Measurements from ENCODE around the gene MYCT1.

The MYCT1 gene

DNA sequence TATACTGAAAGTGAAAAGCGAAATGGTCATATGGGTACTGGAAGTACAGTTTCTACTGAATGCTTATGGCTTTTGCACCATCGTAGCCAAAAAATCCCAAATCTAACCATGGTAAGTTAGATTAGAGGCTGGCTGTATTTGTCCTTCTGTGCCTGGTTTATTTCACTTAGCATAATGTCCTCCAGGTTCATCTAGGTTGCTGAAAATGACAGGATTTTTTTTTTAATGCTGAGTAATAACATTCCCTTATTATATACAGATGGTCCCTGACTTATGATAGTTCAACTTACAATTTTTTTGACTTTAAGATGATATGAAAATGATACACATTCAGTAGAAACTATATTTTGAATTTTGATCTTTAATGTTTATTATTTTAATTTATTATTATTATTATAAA lies 7.6 kb downstream of the MYCT1 start:
- DNase-seq (ENCODE audit: low read depth, low spot score): no peak
- H3K4me3 ChIP-seq (ENCODE audit: low read length): no peak overlapping the region

DNA sequence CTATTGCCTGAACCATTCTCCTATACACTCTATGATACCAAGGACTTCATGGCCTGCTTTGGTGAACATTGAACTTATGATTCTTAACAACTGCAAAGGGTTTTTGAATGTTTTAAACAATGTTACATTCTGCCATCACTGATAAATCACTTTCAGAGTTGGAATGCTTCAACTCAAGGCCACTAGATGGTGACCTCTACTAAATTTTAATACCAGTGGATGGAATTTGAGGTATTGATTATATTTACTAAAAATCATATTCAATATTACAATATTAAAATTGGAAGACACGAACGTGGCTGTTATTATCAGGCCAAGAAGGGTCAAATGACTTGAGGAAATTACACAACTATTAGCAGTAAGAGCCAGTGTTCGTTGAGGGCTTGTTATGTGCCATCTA lies 18.6 kb downstream of the MYCT1 start:
- DNase-seq (ENCODE audit: low read depth, low spot score): no peak
- no peak overlapping the region for H3K4me3 ChIP-seq (ENCODE audit: low read length)

DNA sequence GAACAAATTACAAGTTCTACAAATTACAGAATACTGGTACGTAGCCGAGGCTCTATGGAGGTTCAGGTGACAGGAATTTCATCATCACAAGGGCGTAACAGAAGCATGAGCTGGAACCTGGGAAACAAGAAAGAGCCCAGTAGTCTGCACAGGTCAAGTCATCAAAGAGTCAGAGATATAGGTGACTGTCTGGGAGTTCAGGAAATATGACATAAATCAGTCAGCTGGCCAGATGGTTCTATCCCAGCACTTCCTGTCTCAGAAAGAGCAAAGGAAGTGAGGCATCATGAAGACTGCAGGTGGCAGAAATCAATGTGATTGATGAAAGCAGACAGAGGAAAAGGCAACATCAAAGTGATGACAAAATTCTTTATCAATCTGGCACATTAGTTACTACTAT lies 23.3 kb downstream of the MYCT1 start:
- peak; percentile 17 for DNase-seq (ENCODE audit: low read depth, low spot score)
- H3K4me3 ChIP-seq (ENCODE audit: low read length): no peak overlapping the region

DNA sequence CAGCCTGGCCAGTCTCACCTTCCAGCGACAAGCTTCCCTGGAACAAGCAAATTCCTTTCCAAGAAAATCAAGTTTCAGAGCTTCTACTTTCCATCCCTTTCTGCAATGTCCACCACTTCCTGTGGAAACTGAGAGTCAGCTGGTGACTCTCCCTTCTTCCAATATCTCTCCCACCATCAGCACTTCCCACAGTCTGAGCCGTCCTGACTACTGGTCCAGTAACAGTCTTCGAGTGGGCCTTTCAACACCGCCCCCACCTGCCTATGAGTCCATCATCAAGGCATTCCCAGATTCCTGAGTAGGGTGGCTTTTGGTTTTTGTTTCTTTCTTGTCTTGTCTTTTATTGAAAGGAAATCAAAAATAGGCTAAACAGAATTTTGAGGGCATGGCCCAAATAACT lies 24.3 kb downstream of the MYCT1 start:
- DNase-seq (ENCODE audit: low read depth, low spot score): no peak
- H3K4me3 ChIP-seq (ENCODE audit: low read length): no peak overlapping the region

DNA sequence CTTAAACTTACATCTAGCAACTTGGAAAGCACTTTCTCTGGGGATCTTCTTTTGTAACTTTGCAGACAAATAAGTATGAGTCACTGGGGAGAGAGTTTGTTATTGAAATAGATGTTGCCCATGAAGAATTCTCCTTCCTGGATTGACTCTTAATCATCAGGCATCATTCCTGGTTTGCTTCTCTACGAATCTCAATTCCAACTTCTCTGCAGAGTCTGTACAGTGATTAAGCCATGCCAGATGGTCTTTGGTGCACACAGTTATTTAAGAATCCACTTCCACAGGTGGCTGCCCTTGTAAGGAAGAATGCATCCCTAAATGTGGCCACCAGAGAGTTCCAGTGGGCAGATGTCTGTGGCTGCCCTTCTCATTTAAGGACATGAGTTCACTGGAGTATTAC lies 25.7 kb downstream of the MYCT1 start:
- DNase-seq (ENCODE audit: low read depth, low spot score): no peak
- H3K4me3 ChIP-seq (ENCODE audit: low read length): no peak overlapping the region

DNA sequence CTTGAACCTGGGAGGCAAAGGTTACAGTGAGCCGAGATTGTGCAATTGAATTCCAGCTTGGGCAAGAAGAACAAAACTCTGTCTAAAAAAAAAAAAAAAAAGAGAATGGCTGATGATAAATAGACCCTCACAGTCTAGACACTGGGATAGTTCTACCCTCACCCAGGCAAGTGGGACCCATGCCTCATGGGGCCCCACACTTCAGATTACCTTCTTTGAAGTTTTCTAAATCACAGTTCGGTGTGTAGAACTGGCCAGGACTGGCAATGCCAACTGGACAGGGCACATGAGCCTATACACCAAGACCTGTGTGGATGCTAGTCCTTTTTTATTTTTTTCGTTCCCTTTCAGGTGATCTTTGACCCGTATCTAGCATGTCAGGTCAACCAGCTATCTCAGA lies 28.6 kb downstream of the MYCT1 start:
- no peak for DNase-seq (ENCODE audit: low read depth, low spot score)
- no peak overlapping the region for H3K4me3 ChIP-seq (ENCODE audit: low read length)

DNA sequence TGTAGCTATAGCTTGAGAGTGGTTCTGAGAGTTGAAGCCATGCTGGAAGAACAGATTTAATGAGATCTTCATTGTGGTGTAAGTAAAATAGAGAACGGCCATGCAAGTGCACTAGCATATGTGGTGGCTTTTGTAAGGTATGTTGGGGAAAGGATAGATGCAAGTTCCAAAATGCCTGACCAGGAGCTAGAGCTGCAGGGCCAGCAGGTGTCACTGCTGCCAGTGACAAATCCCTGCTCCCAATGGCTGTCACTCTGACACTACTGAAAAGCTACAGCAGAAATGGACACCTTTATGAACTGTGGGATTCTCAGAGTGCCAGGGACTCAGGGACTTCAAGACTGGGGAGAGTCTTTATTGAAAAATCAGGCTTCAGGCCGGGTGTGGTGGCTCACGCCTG lies 29.8 kb downstream of the MYCT1 start:
- DNase-seq (ENCODE audit: low read depth, low spot score): no peak
- H3K4me3 ChIP-seq (ENCODE audit: low read length): no peak overlapping the region

DNA sequence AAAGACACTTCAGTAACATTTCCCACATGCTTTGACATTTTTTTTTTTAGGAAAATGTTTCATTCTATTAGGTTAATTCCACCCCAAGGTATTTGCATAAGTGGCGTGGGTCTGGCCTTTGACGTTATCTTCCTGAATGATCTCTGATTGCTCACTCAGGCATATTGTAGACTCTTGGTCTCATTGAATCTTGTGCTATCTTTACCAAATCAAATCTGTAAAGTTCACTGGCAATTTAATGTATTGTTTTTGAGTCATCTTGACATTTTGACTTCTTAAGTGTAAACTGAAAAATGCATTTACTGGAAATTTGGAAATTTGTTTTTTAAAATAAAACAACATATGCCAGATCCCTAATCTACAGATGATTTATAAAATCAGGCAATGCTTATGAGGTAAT lies 36.9 kb downstream of the MYCT1 start:
- DNase-seq (ENCODE audit: low read depth, low spot score): no peak
- H3K4me3 ChIP-seq (ENCODE audit: low read length): no peak overlapping the region

DNA sequence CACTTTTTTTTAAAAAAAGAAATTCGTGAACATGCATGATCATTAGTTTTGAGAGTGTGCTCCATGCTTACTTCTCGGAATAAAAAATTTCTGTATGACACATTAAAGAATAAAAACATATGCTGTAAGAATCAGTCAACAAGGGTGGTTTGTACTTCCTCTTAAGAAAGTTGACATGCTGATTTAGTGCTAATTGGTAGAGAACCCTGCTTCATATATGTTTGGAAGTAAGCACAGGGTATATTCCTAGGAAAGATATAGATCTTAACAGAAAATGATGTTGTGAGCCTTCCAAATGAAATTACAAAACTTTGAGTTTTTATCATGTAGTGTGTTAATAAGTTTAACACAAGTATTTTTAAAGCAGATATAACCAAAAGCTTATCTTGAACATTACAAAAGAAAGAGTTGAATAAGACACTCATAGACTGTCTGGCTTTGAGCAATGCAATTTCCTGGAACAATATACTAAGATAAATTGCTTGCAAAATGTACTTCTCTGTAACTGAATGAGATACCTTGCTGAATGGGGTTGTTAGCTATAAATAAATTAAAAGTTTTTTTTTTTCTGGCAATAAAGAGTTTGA lies 39.1 kb downstream of the MYCT1 start:
- no peak for DNase-seq (ENCODE audit: low read depth, low spot score)
- H3K4me3 ChIP-seq (ENCODE audit: low read length): no peak overlapping the region

DNA sequence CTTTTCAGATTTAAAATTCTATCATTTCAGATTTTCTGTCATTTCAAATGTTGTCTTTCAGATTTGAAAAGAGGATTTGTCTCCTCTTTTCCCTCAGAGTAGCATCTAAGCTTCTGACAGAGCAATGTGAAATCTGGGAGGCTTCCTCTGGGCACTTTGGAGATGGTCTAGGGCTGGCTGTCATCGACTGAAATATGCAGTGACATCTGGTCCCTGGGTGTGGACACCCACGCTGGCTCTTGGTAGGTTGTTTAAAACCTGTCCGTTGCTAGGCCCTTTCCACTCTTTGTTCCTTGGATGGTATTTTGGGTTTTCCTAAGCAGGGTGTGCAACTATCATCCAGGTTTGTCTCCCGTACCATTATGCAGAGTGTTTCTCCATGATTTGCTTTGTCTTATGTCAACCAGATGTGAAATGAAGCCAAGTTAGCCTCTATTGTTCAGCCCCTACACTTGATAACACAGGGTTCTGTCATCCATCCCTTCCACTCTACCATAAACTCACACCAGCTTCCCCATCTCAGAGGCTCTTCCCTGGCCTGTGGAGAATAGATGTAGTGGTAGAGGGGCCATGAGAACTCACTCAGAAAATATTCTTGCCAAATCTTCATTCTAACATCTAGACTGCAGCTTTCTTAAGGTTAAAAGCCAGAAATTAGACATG lies 47.9 kb downstream of the MYCT1 start:
- H3K4me3 ChIP-seq (ENCODE audit: low read length): no peak overlapping the region
- no peak for DNase-seq (ENCODE audit: low read depth, low spot score)

DNA sequence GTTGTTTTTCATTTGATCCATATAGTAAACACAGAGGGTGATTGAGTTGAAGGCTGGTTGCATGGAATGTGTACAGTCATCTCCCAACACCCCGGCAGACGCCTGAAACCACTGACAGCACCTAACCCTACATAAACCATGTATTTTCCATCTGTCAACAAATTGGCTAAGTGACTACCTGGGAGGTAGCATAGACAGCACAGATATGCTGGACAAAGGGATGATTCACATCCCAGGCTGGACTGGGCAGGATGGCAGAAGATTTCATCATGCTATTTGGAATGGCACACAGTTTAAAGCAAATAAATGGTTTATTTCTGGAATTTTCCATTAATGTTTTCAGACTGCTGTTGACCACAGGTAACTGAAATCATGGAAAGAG lies 48.5 kb downstream of the MYCT1 start:
- no peak for DNase-seq (ENCODE audit: low read depth, low spot score)
- no peak overlapping the region for H3K4me3 ChIP-seq (ENCODE audit: low read length)

DNA sequence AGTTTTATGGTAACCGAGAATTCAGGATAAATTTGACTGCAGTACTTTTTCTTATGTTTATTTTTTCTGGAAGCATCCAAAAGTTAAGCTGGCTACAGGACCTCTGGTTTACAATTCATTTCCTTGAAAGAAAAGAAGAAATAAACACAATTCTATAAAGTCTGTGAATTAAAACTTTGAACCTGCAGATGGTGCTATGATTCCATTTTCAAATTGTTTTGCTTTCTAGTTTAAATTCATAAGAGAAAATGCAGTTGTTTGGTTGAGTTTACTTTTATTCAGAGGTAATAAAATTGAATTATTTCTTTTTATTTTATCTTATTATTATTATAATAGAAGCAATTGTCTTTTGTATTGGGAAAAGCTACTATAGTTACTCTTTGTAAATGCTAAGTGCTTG lies 51.1 kb downstream of the MYCT1 start:
- DNase-seq (ENCODE audit: low read depth, low spot score): peak; percentile 15
- no peak overlapping the region for H3K4me3 ChIP-seq (ENCODE audit: low read length)

DNA sequence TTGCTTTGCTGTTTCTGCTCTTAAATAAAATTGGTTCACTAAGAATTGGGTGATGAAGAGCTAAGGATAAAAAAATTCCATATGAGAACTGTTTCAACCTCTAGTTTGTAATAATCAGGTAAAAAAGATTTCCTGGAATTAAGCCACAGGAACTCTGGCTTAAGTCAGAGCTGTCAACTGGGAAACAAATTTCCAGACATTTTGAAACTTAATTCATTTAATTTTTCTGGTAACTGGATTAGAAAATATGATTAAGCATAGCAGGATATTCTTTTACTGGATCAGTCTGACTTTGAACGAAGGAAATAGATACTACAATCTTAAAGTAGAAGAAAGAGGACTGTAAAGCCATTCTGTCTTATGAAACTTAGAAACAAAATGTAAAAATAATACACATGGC lies 51.6 kb downstream of the MYCT1 start:
- H3K4me3 ChIP-seq (ENCODE audit: low read length): no peak overlapping the region
- no peak for DNase-seq (ENCODE audit: low read depth, low spot score)

DNA sequence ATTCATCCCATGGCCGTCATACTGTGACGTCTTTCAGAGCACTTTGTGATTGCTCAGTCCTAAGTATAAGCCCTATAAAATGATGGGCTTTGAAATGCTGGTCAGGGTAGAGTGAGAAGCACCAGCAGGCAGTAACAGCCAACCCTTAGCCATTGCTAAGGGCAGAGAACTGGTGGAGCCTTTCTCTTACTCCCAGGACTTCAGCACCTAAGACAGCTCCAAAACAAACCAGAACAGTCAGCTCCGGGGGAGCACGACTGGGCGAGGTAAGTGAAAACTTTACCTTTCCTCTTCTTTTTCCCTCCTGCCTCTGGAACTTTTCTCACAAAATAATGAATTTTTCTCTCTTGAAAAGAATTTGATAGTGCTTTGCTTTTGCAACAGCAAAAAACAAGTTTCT lies 53.0 kb downstream of the MYCT1 start, which contains the start of gene VIP:
Gene VIP (plus strand): TSS at position 104 of the 400 bp plus-strand sequence. CDS start 1,381 bp downstream, outside the sequence.
- peak; percentile 10 for DNase-seq (ENCODE audit: low read depth, low spot score)
- no peak within 1 kb of the TSS for H3K4me3 ChIP-seq (ENCODE audit: low read length)

DNA sequence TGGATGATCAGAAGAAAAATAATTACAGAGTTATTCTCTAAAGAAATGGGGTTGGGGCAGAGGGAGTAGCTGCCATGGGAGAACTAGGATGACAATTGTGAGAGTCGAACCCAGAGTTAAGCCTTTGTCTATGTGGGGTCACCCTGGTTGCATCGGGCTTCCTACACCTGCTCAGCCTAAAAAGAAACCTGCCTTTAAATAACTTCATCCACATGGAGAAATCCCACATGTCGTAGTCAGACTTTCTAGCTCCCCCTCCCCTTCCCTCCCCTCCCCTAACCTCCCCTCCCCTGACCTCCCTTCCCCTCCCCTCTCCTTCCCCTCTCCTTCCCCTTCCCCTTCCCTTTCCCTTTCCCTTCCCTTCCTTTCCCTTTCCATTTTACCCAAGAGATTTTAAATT lies 67.6 kb downstream of the MYCT1 start:
- H3K4me3 ChIP-seq (ENCODE audit: low read length): no peak overlapping the region
- DNase-seq (ENCODE audit: low read depth, low spot score): no peak

DNA sequence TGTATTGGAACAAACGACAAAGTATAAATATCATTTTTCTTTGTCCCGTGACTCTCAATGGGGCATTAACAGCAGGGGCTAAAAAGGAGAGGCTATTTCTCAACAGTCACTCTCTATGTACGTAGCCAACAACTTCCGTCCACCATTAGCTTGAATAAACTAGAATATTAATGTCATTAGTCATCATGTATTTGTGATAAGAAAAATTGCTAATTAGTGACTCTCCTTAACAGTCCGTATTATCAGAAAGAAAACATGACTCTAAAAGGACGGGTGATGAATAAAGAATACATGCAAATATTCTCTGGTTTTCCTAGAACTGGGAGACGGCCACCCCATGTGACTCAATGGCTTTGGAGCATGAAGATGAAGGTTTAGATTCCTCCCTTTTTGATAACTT lies 71.5 kb downstream of the MYCT1 start:
- no peak overlapping the region for H3K4me3 ChIP-seq (ENCODE audit: low read length)
- DNase-seq (ENCODE audit: low read depth, low spot score): no peak

DNA sequence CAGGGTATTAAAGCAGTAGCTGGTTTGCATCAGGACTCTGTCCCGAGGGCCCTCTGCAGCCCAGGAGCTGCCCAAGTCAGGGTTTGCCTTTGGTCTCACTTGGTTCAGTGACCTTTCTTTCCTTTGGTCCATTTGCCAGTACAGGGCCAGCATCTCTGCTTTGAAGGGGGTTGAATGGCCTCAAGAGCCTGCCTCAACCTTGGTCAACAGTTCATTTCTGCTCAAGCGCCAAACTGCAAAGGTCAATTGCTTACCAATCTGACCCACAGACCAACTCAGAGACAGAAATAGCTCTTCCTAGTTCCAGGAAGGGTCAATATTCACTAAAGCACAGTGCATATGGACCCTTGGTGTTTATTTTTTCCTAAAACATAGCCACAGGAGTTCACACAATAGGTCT lies 72.3 kb downstream of the MYCT1 start:
- no peak overlapping the region for H3K4me3 ChIP-seq (ENCODE audit: low read length)
- DNase-seq (ENCODE audit: low read depth, low spot score): no peak

DNA sequence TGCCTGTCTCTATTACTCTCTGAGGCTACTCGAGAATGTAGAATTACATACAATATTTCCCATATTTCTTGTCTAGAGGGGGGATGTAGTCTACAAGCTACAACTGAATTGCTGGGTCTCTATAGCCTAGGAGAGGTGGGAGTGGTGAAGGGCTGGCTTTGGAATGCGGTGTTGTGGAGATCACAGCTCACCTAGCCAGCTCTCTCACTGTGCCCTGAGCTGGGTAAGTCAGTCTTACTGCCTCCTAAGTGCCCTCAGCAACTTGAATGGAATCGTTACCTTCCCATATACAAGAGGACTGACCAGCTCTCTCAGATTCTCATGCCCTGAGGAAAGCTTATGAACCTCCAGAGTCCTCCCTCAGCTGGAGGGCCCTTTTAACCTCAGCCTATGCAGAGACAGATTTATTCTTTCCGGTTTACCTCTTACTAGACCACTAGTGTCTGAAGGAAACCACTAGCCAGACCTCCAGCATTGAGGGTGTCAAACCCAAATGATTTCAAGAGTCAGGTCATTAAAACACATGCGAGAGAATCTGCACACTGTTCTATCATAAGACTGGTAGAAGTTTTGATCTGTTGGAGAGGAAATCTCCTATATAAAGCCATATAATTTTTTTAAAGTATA lies 73.5 kb downstream of the MYCT1 start:
- DNase-seq (ENCODE audit: low read depth, low spot score): no peak
- no peak overlapping the region for H3K4me3 ChIP-seq (ENCODE audit: low read length)
